Fibroblast of the conjunctiva (primary cell): ENCODE results near the gene TMEM134.

Experiments used
- DNase-seq: peaks from one replicate; pipeline ENCODE4 v3.0.0-alpha.2; 2010; ENCODE audit warnings: low read depth

The TMEM134 gene

DNA sequence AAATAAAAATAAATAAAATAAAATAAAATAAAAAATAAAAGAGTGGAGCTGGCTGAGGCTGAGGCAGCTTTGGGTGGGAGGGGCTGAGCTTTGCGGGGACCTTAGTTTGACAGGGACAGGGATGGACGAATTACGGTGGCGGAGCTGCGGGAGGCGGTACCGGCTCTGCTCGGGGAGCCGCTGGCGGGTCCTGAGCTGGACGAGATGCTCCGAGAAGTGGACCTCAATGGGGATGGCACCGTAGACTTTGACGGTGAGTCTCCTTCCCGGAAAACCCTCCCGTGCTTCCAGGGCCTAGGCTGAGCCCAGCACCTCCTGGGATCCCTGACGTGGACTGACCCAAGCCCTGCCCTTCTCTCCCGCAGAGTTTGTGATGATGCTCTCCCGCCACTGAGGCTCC lies 10.8 kb downstream of the TMEM134 start:
- no peak for DNase-seq

GRCh38 chr11:67457453-67457852 lies 11.6 kb downstream of the TMEM134 start:
- DNase-seq, result no peak

DNA sequence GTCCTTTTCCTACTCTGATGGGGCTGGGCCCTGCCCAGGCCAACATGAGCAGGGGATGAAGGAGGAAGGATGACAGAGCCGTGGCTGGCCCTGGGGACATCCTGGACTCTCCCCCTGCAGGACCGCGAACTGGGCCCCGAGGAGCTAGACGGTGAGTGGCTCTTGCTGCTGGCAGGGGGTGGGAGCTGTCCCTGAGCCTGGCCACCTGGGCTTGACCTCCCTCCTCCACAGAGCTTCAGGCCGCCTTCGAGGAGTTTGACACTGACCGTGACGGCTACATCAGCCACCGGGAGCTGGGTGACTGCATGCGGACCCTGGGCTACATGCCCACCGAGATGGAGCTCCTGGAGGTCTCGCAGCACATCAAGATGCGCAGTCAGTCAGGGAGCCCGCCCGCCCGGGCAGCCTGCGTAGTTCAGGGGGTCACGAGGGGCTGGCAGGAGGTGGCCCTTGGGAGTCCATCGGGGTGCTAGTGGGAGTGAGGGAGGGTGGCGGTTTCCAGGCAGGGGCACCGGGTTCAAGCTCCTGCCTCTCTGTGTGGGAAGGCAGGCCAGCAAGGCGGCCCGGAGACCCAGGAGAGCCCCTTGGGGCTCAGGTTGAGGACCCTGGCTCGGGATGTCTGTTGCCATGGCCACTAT lies 12.9 kb downstream of the TMEM134 start:
- DNase-seq, result no peak

GRCh38 chr11:67455054-67455453 lies 14.0 kb downstream of the TMEM134 start, which contains the start of gene CABP4:
Gene CABP4, plus strand, starts transcription at chr11:67455354. Its CDS starts 70 bp downstream, at chr11:67455424.
- DNase-seq, result no peak

- no peak for DNase-seq
These were observed 15.0 kb downstream of the TMEM134 start for GRCh38 chr11:67453816-67454732.

- no peak for DNase-seq
These were observed 16.7 kb downstream of the TMEM134 start, which contains the start of gene GPR152 for GRCh38 chr11:67452141-67452952. Gene GPR152, minus strand, starts transcription at chr11:67452729. Its CDS starts 5 bp downstream, at chr11:67452724.

- no peak for DNase-seq
These were observed 17.4 kb downstream of the TMEM134 start for GRCh38 chr11:67451658-67451976.

GRCh38 chr11:67450796-67451657 lies 18.0 kb downstream of the TMEM134 start:
- DNase-seq, result no peak

DNA sequence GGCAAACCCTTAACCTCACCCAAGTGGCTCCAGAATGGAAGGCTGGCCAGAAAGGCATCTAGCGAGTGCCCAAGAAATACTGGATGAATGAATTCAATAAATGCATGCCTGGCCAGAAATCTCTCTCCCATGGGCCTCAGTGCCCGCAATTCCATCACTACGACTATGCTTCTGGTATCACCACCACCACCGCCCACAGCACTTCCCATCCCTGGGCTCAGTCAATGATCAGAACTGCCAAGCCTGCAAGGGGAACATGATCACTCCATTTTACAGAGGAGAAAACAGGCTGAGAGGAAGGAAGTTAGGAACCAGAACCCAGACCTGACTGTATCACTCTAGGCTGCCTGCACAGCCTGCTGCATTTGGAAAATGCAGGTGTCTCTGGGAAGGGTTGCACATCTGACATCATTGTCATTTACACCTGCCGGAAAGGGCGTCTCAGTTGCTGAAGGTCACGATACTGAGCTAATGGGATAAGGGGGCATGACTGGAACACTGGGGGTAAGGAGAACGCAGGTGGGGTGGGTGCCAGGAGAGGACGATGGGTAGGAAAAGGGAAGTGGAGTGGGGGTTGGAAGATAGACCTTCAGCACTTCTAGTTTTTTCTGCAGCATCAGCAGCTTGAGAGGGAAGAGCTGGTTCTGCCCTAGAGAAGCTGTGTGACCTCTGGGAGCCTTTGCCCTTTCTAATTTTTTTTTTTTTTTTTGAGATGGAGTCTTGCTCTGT lies 19.8 kb downstream of the TMEM134 start:
- no peak for DNase-seq

GRCh38 chr11:67448220-67448609 lies 20.8 kb downstream of the TMEM134 start:
- no peak for DNase-seq

DNA sequence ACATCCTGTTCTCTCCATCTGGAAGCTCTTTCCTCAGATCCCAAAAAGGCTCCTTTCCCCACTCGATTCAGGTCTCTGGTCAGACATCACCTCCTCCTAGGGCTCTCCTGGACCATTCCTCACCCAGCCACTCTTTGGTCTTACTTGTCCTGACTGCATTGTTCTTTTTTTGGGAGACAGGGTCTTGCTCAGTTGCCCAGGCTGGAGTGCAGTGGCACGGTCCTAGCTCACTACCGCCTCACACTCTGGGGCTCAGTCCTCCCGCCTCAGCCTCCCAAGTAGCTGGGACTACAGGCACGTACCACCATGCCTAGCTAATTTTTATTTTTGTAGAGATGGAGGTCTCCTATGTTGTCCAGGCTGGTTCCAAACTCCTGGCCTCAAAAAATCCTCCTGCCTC lies 23.5 kb downstream of the TMEM134 start:
- DNase-seq, result no peak

GRCh38 chr11:67442504-67443404 lies 26.3 kb downstream of the TMEM134 start:
- no peak for DNase-seq

- DNase-seq, result no peak
These were observed 27.2 kb downstream of the TMEM134 start for GRCh38 chr11:67441731-67442351.

DNA sequence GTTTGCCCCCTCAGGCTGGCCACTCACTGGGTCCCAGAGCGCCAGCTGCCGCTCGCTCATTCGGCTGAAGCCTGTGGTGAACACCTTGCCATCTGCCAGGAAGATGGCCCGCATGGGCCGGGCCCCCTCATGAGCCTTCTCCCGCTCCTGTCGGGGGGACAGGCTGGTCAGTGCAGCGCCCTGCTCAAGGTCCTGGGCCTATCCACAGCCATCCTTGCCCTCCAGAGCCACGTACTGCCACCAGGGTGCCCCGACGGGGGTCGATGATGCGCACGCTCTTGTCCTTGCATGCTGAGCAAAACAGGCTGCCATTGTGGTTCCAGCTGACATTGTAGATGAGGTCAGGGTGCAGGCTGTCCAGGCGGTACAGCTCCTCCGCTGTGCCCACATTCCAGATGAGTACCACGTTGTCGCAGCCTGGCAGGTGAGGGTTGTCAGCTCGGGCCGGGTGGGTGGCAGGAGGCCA lies 27.9 kb downstream of the TMEM134 start:
- no peak for DNase-seq

GRCh38 chr11:67440229-67441097 lies 28.6 kb downstream of the TMEM134 start:
- DNase-seq, result no peak

GRCh38 chr11:67439321-67440228 lies 29.5 kb downstream of the TMEM134 start:
- no peak for DNase-seq
